ENCODE data around the gene TAGLN. TPM values are rescaled to one million over a fixed set of nuclear protein-coding genes. Genes with fewer than 3 reads are reported as not detected.

The TAGLN gene
- total RNA-seq, 1 donor from 2014 or later = 465 TPM

- intact Hi-C loops (cut with DNase I) = no loop called here
- ATAC-seq = no peak
- H3K4me3 ChIP-seq = no peak overlapping the region
- no peaks in the 10 kb centered on the region for H3K27me3 ChIP-seq
- peak; percentile 58 for DNase-seq
- no peak overlapping the region for H3K27ac ChIP-seq
- TF ChIP-seq, protein P1, sequence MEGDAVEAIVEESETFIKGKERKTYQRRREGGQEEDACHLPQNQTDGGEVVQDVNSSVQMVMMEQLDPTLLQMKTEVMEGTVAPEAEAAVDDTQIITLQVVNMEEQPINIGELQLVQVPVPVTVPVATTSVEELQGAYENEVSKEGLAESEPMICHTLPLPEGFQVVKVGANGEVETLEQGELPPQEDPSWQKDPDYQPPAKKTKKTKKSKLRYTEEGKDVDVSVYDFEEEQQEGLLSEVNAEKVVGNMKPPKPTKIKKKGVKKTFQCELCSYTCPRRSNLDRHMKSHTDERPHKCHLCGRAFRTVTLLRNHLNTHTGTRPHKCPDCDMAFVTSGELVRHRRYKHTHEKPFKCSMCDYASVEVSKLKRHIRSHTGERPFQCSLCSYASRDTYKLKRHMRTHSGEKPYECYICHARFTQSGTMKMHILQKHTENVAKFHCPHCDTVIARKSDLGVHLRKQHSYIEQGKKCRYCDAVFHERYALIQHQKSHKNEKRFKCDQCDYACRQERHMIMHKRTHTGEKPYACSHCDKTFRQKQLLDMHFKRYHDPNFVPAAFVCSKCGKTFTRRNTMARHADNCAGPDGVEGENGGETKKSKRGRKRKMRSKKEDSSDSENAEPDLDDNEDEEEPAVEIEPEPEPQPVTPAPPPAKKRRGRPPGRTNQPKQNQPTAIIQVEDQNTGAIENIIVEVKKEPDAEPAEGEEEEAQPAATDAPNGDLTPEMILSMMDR (IDR thresholded peaks at IDR 0.05) = no peak
- H3K36me3 ChIP-seq = peaks cover 49% of the 10 kb centered on the region
- H3K9me3 ChIP-seq = no peaks in the 10 kb centered on the region
- H3K4me1 ChIP-seq = no peaks in the 10 kb centered on the region
Observed at GRCh38 chr11:117189941-117190544, 9.1 kb upstream of the TAGLN start.

DNA sequence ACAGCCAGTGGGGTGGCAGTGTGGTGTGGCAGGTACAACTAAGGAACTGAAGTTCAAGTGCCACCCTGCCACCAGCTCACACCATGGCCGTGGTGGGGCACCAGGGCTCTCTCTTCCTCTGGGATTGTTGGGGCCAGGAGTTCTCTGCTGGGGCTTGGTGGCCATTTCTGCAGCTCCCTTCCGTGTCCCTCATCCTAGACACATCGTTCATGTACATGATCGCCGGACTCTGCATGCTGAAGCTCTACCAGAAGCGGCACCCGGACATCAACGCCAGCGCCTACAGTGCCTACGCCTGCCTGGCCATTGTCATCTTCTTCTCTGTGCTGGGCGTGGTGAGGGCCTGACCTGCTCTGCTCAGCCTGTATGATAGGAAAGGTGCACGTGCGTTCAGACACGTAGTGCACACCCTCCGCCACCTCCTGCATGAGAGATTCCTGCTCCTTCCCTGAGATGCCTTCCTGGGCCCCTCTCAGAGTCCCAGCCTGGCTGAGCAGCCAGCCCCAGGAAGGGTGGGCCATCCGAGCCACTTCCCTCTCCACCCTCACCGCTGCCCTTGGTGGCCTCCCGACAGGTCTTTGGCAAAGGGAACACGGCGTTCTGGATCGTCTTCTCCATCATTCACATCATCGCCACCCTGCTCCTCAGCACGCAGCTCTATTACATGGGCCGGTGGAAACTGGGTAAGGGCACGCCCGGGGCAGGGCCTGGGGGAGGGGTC, 7.3 kb upstream of the TAGLN start:
- no peaks in the 10 kb centered on the region for H3K27me3 ChIP-seq
- peaks cover 49% of the 10 kb centered on the region for H3K36me3 ChIP-seq
- intact Hi-C loops (cut with DNase I) = no loop called here
- no peak overlapping the region for H3K4me3 ChIP-seq
- DNase-seq (peak; percentile 61), ATAC-seq (no peak)
- no peaks in the 10 kb centered on the region for H3K9me3 ChIP-seq
- no peak overlapping the region for H3K27ac ChIP-seq
- no peaks in the 10 kb centered on the region for H3K4me1 ChIP-seq
- TF ChIP-seq, protein P1 (IDR thresholded peaks at IDR 0.05) = no peak

DNA sequence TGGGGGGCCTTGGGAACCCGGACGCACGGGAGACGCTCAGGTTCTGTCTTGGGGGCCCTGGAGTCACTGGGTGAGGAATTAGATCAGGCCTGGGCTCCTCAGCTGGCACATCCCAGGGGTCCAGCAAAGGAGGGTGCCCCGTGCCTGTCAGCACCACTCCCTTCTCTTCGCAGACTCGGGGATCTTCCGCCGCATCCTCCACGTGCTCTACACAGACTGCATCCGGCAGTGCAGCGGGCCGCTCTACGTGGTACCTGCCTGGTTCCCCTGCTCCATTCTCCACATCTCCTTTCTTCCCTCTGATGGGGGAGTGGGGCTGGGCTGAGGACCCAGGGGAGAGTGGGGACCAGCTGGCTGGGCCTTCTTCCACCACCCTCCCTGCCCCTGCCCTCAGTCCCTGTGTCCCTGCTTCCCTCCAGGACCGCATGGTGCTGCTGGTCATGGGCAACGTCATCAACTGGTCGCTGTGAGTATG, 6.7 kb upstream of the TAGLN start:
- no peaks in the 10 kb centered on the region for H3K27me3 ChIP-seq
- ATAC-seq (no peak), DNase-seq (no peak)
- TF ChIP-seq, protein P1 (IDR thresholded peaks at IDR 0.05) = no peak
- H3K9me3 ChIP-seq = no peaks in the 10 kb centered on the region
- H3K4me3 ChIP-seq = no peak overlapping the region
- intact Hi-C loops (cut with DNase I) = no loop called here
- peaks cover 49% of the 10 kb centered on the region for H3K36me3 ChIP-seq
- H3K4me1 ChIP-seq = no peaks in the 10 kb centered on the region
- H3K27ac ChIP-seq = no peak overlapping the region

DNA sequence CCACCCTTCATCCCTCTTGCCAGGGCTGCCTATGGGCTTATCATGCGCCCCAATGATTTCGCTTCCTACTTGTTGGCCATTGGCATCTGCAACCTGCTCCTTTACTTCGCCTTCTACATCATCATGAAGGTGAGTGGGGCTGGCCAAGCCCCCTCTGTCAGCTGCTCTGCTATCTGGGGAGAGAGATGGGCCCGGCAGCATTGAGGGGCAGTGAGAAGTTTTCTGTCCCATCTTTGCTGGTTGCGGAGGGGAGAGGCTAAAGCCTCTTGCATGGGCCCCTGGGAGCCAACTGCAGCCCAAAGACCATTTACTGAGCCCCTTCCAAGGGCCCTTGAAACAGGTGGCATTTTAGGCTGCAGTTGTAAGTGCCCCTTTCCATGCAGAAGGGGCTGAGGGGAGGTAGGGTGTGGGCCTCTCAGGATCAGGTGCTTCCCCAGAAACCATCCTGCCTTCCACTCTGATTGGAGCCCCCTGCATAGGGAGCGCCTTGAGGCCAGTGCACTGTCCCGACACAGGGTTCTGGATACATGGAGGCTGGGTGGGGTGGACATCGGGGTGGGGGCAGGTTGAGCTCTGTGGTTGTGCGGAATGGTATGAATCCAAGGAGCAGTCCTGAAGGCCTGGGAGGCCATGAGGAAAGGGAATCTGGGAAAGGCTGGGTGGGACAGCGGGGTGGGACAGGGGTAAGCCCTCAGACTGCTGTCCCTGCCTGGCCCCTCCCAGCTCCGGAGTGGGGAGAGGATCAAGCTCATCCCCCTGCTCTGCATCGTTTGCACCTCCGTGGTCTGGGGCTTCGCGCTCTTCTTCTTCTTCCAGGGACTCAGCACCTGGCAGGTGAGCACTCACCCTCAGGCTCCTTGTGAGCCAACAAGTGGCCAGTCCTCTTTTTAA, 5.8 kb upstream of the TAGLN start:
- ATAC-seq (no peak), DNase-seq (peak; percentile 59)
- TF ChIP-seq, protein P1 (IDR thresholded peaks at IDR 0.05) = no peak
- no peaks in the 10 kb centered on the region for H3K9me3 ChIP-seq
- H3K4me1 ChIP-seq = peaks cover 5% of the 10 kb centered on the region
- intact Hi-C loops (cut with DNase I) = no loop called here
- peaks cover 49% of the 10 kb centered on the region for H3K36me3 ChIP-seq
- no peaks in the 10 kb centered on the region for H3K27me3 ChIP-seq
- no peak overlapping the region for H3K27ac ChIP-seq
- H3K4me3 ChIP-seq = no peak overlapping the region

DNA sequence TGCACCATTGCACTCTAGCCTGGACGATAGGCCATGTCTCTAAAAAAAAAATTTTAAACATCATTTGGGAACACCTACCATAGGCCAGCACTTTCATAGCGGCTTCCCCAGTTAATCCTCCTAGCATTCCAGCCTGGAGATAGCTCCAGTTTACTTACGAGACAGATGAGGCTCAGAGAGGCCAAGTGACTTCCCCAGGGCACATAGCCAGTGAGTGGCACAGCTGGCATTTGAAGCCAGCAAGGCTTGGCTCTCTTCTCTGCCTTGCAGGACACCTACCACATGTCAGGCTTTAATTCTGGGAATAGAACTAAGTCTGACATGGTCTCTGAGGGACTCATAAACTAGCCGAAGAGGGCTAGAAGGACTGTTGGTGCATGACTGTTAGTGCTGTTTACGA, 4.9 kb upstream of the TAGLN start:
- Histone ChIP-seq H3K36me3 (peaks cover 46% of the 10 kb centered on the region), H3K9me3 (no peaks in the 10 kb centered on the region), H3K27ac (no peak overlapping the region), H3K27me3 (no peaks in the 10 kb centered on the region), H3K4me1 (peaks cover 12% of the 10 kb centered on the region), H3K4me3 (no peak overlapping the region)
- intact Hi-C loops (cut with DNase I) = no loop called here
- no peak for ATAC-seq
- TF ChIP-seq, protein P1 (IDR thresholded peaks at IDR 0.05) = no peak
- DNase-seq = no peak
